NCI-H2227 (cell line): ENCODE data around the gene OR9K2.
"Not testable (repeated sequence)": the region's sequence is repeated elsewhere in the genome, so short reads cannot be mapped to it uniquely, and the experiment has no call there.

ENCODE experiments used
- DNase-seq: peaks from one replicate; lab custom pipeline; 2025; ENCODE audit not compliant: unreplicated experiment; lab: John Stamatoyannopoulos, UW

Gene OR9K2

GRCh38 chr12:55126106-55126505 is at the start of gene OR9K2:
OR9K2 (plus strand) TSS chr12:55126406; CDS start chr12:55129835, 3,429 bp downstream.
- DNase-seq: no peak

- no peak for DNase-seq
Measured at GRCh38 chr12:55092579-55092978, 33.6 kb upstream of the OR9K2 start.

- no peak for DNase-seq
Measured at GRCh38 chr12:55112378-55112875, 13.8 kb upstream of the OR9K2 start.

- DNase-seq: no peak
Measured at GRCh38 chr12:55116152-55116551, 10.1 kb upstream of the OR9K2 start.

- DNase-seq: no peak
Measured at GRCh38 chr12:55132816-55133215, 6.6 kb downstream of the OR9K2 start.

- DNase-seq: peak; percentile 32
Measured at GRCh38 chr12:55142669-55143565, 16.7 kb downstream of the OR9K2 start.

- DNase-seq: no peak
Measured at GRCh38 chr12:55143566-55143870, 17.3 kb downstream of the OR9K2 start.

- DNase-seq: not testable (repeated sequence)
Measured at GRCh38 chr12:55167010-55167640, 40.9 kb downstream of the OR9K2 start.

GRCh38 chr12:55171445-55171844 is 45.2 kb downstream of the OR9K2 start:
- DNase-seq: no peak

- DNase-seq: not testable (repeated sequence)
Measured at GRCh38 chr12:55171846-55172245, 45.6 kb downstream of the OR9K2 start.

- DNase-seq: no peak
Measured at GRCh38 chr12:55172686-55173085, 46.5 kb downstream of the OR9K2 start.

GRCh38 chr12:55173456-55173855 is 47.2 kb downstream of the OR9K2 start:
- DNase-seq: no peak
